GM19193 (cell line): ENCODE results near the gene ANXA3.

ENCODE experiments used
- POLR2A ChIP-seq: IDR thresholded peaks from 4 replicates; pipeline ENCODE4 v1.6.1; 2011; ENCODE audit not compliant: insufficient read depth, insufficient read length; ENCODE audit errors: extremely low read depth

ANXA3 gene

GRCh38 chr4:78592088-78592783 lies 40.7 kb downstream of the ANXA3 start:
- TF ChIP-seq POLR2A, result no peak

DNA sequence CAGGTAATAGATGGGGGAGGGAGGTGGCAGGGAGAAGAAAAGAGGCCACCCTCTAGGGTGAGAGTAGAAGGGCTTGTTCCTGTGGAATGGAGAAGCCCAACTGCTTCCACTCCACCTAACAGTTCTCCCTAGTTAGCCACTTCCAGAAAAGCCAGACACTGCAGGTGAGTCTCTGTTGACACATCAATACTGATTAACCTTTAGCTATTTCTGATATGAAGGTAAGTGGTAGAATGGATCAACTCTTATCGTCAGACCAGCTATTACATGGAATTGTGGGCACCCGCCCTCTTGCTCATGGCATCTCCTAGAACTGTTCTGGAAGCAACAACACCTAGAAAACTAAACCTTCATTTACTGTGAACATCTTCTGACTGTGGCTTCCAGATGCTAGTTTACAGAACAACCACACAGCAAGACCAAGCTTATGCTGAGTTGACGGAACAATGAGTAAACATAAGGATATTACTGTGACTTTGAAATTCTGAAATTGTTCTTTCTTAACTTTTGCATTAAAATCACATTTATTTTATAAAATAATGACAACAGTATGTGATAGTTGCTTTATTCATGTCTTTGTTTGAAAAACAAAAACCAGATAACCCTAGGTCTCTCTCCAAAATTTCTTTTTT lies 44.7 kb downstream of the ANXA3 start:
- no peak for TF ChIP-seq POLR2A

DNA sequence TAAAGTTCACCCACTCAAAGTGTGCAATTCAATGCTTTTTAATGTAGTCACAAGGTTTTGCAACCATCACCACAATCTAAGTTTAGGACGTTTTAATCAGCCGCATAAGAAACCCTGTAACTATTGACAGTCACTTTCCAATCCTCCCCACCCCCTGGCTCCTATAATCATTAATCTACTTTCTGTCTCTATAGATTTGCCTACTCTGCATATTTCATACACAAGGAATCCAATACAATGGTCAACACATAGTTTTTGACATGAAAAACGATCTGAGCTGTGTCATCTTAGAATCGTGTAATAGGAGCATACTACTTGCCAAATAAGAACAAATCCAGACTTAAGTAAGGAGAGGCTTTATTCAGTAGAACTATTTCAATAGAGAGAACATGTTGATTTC lies 47.6 kb downstream of the ANXA3 start:
- no peak for TF ChIP-seq POLR2A

- no peak for TF ChIP-seq POLR2A
These were observed 48.4 kb downstream of the ANXA3 start for GRCh38 chr4:78599931-78600375.

GRCh38 chr4:78601013-78601412 lies 49.4 kb downstream of the ANXA3 start:
- TF ChIP-seq POLR2A, result no peak

DNA sequence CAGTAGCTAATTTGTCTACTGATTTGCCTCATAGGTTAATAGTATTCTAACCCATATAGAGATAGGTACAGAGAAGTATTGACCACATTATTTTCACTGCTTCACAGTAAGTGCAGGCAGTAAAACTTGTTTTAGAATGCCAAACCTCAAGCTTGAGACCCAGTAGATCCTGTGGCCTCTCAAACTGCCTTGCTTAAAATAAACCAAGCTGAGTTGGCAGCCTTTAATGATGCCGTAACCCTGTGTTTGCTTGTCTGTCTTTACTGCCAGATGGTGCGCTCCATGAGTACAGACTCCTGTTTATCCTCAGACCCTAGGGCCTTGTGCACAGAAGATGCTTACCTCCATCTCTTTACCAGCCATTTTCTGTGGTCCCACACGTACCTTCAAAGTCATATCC lies 50.8 kb downstream of the ANXA3 start:
- TF ChIP-seq POLR2A, result no peak

DNA sequence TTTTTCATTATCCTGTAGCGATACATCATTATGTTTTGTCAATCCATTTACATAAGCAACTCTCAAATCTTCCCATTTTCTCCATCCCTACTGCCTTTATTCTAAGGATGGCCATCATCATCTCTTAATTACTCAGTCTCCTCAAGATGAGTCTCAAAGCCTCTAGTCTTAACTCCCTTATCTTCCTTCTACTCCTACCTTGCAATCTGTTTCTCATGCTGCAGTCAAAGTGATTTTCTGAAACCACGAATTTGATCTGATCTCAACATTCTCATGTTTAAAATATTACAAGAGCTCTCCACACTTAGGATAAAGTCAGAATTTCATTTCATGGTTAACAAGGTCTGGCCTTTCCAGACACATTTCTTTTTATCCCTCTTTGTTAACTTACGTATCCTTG lies 51.8 kb downstream of the ANXA3 start:
- no peak for TF ChIP-seq POLR2A

DNA sequence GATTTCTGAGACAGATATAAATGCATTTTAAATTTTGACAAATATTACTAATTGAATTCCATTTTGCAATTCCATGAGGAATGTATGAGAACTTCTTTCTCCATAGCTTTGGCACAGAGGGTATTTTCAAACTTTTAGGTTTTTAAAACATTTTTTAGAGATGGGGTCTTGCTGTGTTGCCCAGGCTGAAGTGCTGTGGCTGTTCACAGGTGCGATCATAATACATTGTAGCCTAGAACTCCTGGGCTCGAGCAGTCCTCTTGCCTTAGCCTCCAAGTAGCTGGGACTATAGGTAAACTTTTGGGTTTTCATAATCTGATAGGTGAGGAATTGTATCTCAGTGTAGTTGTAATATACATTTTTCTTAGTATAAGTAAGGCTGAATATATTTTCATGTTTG lies 53.4 kb downstream of the ANXA3 start:
- TF ChIP-seq POLR2A, result no peak

GRCh38 chr4:78606035-78606434 lies 54.5 kb downstream of the ANXA3 start:
- no peak for TF ChIP-seq POLR2A

GRCh38 chr4:78606530-78607095 lies 55.0 kb downstream of the ANXA3 start:
- no peak for TF ChIP-seq POLR2A

DNA sequence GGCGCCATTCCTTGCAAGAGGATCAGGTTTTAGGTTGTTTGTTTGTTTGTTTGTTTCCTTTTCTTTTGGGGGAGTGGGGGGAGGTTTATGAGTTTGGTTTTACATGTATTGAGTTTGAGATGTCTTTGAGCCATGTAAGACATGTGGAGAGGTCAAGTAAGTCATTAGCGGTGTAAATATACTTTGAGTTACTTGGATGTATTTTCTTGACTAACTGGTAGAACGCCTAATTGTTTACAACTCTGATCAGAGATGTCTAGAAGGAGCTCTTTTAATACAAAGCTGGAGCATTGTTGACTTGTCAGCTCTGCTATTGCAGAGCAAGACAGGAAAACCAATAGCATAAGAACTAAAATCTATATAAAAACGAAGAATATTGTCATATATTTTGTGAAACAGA lies 57.1 kb downstream of the ANXA3 start:
- no peak for TF ChIP-seq POLR2A

- TF ChIP-seq POLR2A, result no peak
These were observed 58.0 kb downstream of the ANXA3 start for GRCh38 chr4:78609580-78609979.

DNA sequence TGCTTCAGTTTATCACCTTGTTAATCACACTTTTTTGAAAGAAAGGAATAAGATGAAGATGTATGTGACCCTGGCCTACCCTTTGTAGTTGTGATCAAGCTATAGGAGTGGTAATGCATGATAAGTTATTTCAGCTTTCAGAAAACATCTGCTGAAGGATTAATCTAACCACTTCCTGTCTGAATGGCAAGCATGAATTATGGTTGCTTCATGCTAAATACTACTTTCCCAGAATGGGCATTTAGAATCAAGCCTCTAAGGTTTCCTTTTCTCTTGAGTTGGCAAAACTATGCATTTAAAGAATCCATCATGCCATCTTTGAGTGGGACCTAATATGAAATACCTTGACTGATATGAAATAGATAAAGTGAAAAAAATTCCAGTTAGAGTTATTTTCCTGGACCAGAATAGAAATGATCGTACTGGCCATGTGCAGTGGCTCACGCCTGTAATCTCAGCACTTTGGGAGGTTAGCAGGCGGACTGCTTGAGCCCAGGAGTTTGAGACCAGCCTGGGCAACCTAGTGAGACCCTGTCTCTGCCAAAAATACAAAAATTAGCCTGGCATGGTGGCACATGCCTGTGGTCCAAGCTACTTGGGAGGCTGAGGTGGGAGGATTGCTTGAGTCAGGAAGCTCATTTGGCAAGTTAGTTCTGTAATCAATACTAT lies 59.1 kb downstream of the ANXA3 start:
- TF ChIP-seq POLR2A, result no peak

GRCh38 chr4:78611215-78611558 lies 59.6 kb downstream of the ANXA3 start:
- no peak for TF ChIP-seq POLR2A

- no peak for TF ChIP-seq POLR2A
These were observed 61.0 kb downstream of the ANXA3 start for GRCh38 chr4:78612398-78613178.
